ENCODE results near the gene CDC42EP4.

DNA sequence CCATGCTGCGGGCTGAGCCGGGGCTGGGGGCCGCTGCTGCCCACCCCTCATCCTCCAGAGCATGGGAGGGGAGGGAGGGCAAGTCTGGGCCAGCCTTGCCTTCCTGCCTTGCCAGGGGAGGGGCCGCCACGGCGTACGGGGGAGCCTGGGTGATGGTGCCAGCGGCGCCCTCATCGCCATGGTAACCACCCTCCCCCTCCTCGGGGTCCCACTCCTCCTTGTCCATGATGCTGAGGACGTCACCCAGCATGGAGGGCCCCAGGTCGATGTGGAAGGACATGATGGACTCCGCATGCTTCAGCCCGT lies 26.2 kb downstream of the CDC42EP4 start:
- no peak for TF ChIP-seq POLR2AphosphoS5 (IDR thresholded peaks at IDR 0.05)
- TF ChIP-seq, protein P1, sequence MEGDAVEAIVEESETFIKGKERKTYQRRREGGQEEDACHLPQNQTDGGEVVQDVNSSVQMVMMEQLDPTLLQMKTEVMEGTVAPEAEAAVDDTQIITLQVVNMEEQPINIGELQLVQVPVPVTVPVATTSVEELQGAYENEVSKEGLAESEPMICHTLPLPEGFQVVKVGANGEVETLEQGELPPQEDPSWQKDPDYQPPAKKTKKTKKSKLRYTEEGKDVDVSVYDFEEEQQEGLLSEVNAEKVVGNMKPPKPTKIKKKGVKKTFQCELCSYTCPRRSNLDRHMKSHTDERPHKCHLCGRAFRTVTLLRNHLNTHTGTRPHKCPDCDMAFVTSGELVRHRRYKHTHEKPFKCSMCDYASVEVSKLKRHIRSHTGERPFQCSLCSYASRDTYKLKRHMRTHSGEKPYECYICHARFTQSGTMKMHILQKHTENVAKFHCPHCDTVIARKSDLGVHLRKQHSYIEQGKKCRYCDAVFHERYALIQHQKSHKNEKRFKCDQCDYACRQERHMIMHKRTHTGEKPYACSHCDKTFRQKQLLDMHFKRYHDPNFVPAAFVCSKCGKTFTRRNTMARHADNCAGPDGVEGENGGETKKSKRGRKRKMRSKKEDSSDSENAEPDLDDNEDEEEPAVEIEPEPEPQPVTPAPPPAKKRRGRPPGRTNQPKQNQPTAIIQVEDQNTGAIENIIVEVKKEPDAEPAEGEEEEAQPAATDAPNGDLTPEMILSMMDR (IDR thresholded peaks at IDR 0.05) = no peak
- TF ChIP-seq POLR2A (IDR thresholded peaks at IDR 0.05) = no peak
